Upper lobe of left lung (tissue), 4 donors: ENCODE data around the gene NXT1.

Experiments used
- EP300 ChIP-seq, 4 donors: sonication (generic); formaldehyde crosslinking; IDR thresholded peaks; one replicate each; pipeline ENCODE4 v1.5.1; 2017; ENCODE audit warnings: antibody characterized with exemption in 4 of 4, control low read depth in 2 of 4
- POLR2A ChIP-seq, 4 donors: fragments of 450-650 bp; IDR thresholded peaks; one replicate each; pipeline ENCODE4 v1.5.1; 2016 to 2017; ENCODE audit warnings: antibody characterized with exemption in 4 of 4, mild to moderate bottlenecking in 2 of 4
- POLR2AphosphoS5 ChIP-seq, 2 donors: sonication (generic); formaldehyde crosslinking; IDR thresholded peaks; one replicate each; pipeline ENCODE4 v1.5.1; 2017; ENCODE audit warnings: antibody characterized with exemption in 2 of 2
- TF ChIP-seq, protein P1 (sequence below), 6 experiments: fragments of 450-650 bp in 4 of 6; fragments of 200-600 bp in 2 of 6; sonication (generic) in 2 of 6; IDR thresholded peaks; one replicate each; pipeline ENCODE4 v1.5.1; 2016 to 2019; ENCODE audit warnings: antibody characterized with exemption in 6 of 6

DNA sequence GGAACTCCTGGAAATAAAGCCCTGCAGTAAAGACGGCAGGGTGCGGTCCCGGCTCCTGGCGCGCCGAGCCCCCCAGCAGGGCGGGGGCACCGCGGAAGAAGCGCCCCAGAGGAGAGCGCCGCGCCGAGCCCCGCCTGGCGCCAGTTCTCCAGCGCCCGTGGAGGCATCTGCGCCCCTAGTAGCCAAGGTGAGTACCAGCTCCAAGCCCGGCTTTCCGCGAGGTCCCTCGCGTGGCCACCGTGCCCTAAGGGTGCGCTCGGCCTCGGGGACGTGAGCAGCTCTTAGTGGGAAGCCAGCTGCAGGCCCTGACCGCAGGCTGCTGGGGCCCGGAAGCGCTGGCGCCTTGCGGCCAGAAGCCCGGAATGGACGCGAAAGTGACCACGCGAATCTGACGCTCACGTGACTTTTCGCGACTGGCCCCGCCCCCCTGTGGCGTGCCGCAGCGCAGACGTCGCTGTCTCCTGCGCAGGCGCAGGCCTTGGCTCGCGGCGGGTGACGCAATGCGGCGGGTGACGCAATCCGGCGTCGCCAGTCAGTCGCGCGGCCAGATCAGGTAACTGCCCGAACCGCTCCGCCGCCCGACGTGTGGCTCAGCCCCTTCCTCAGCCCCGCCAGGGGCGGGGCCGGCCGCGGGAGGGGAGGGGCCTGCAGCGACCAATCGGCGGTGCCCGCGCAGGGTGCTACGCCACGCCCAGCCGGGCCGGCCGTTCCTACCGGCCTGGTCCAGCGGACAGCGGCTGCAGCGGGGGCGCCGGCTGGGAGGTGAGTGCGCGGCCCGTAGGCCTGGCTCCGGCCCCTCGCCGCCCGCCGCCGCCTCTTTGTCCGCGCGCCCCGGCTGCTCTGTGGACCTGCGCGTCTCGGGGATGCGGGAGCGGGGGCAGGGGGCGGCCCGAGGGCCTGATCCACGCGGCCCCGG, 11.1 kb downstream of the NXT1 start, which contains the start of gene GZF1:
- TF ChIP-seq, protein P1, sequence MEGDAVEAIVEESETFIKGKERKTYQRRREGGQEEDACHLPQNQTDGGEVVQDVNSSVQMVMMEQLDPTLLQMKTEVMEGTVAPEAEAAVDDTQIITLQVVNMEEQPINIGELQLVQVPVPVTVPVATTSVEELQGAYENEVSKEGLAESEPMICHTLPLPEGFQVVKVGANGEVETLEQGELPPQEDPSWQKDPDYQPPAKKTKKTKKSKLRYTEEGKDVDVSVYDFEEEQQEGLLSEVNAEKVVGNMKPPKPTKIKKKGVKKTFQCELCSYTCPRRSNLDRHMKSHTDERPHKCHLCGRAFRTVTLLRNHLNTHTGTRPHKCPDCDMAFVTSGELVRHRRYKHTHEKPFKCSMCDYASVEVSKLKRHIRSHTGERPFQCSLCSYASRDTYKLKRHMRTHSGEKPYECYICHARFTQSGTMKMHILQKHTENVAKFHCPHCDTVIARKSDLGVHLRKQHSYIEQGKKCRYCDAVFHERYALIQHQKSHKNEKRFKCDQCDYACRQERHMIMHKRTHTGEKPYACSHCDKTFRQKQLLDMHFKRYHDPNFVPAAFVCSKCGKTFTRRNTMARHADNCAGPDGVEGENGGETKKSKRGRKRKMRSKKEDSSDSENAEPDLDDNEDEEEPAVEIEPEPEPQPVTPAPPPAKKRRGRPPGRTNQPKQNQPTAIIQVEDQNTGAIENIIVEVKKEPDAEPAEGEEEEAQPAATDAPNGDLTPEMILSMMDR (IDR thresholded peaks at IDR 0.05), result peak in 5 of 6 experiments; percentile 17 to 94 (median 74)
- peak; percentile 98 to 99 for TF ChIP-seq POLR2AphosphoS5 (IDR thresholded peaks at IDR 0.05)
- peak in 3 of 4 donors; percentile 6 to 94 (median 9) for TF ChIP-seq EP300 (IDR thresholded peaks at IDR 0.05)
- peak in 3 of 4 donors; percentile 89 to 98 (median 97) for TF ChIP-seq POLR2A (IDR thresholded peaks at IDR 0.05)
